Panc1 (cell line): ENCODE data around the gene TSPAN4. TPM values are rescaled to one million over a fixed set of nuclear protein-coding genes. Genes with fewer than 3 reads are reported as not detected.

Experiments used
- ATAC-seq: fragments of 200-7000 bp; cut with Tn5 transposase; 2 replicates; pipeline ENCODE4 v1.9.1; 2020; ENCODE audit warnings: mild to moderate bottlenecking, moderate library complexity
- BruUV-seq: library from RNA; stranded (reverse); fragments of 400-500 nt; replicated peaks from 2 replicates; lab custom pipeline; 2021; lab: Mats Ljungman, UMichigan
- CTCF ChIA-PET: fragments of 300-600 bp; sonication (Branson Sonifier 250); formaldehyde crosslinking; loops from one replicate; lab custom pipeline; 2022; ENCODE audit warnings: antibody characterized with exemption; lab: Charles Lee
- POLR2A ChIA-PET: fragments of 300-600 bp; sonication (Branson Sonifier 250); formaldehyde crosslinking; loops from one replicate; lab custom pipeline; 2022; ENCODE audit warnings: antibody characterized with exemption; lab: Charles Lee
- DNase-seq: peaks from one replicate; pipeline ENCODE4 v3.0.0-alpha.2; 2010; ENCODE audit warnings: low read depth, low spot score
- H3K27ac ChIP-seq: 2 replicates; pipeline ENCODE4 v1.5.1; 2011; ENCODE audit warnings: mild to moderate bottlenecking, low read length, inconsistent platforms
- H3K27me3 ChIP-seq: fragments of 200-500 bp; sonication (Bioruptor generic); 2 replicates; pipeline ENCODE4 v1.6.0; 2014; ENCODE audit warnings: low read length, inconsistent platforms; ENCODE audit not compliant: control insufficient read depth, insufficient read depth
- H3K36me3 ChIP-seq: fragments of 200-500 bp; sonication (Bioruptor generic); 2 replicates; pipeline ENCODE4 v1.5.1; 2014; ENCODE audit warnings: inconsistent platforms, mild to moderate bottlenecking, low read length, moderate library complexity; ENCODE audit not compliant: control insufficient read depth, insufficient read depth
- H3K4me1 ChIP-seq: 2 replicates; pipeline ENCODE4 v1.5.1; 2011; ENCODE audit warnings: inconsistent platforms, mild to moderate bottlenecking, low read length, moderate library complexity; ENCODE audit not compliant: control insufficient read depth, insufficient read depth
- H3K4me3 ChIP-seq, 2 experiments: 2 replicates each; pipeline ENCODE4 v1.5.1; 2011 to 2012; ENCODE audit warnings: low read depth in 2 of 2, low read length in 2 of 2, mild to moderate bottlenecking in 2 of 2, inconsistent platforms in 1 of 2, moderate library complexity in 1 of 2
- H3K9me3 ChIP-seq: fragments of 200-500 bp; sonication (Bioruptor generic); 2 replicates; pipeline ENCODE4 v1.5.1; 2014; ENCODE audit warnings: low read depth, mild to moderate bottlenecking, inconsistent platforms, low read length, moderate library complexity; ENCODE audit not compliant: control insufficient read depth, insufficient read depth
- CTCF ChIP-seq: fragments of 450-650 bp; IDR thresholded peaks from 2 replicates; pipeline ENCODE4 v1.5.1; 2017; ENCODE audit warnings: mild to moderate bottlenecking
- POLR2AphosphoS5 ChIP-seq: IDR thresholded peaks from 2 replicates; pipeline ENCODE4 v1.6.1; 2012; ENCODE audit warnings: mild to moderate bottlenecking, low read depth, low read length, moderate library complexity
- SIN3A ChIP-seq: IDR thresholded peaks from 2 replicates; pipeline ENCODE4 v1.6.1; 2012; ENCODE audit warnings: low read depth, mild to moderate bottlenecking, low read length, moderate library complexity, borderline replicate concordance; ENCODE audit not compliant: insufficient read depth
- TCF7L2 ChIP-seq: IDR thresholded peaks from 2 replicates; pipeline ENCODE4 v1.6.1; 2011; ENCODE audit warnings: mild to moderate bottlenecking, low read depth, low read length, inconsistent platforms
- in situ Hi-C: cut with HindIII; loops from 2 replicates; pipeline ENCODE4 v1.10.0; 2016; ENCODE audit warnings: low sequenced_read_pairs, low pct_unique_long_range_greater_than_20kb
- intact Hi-C: fragments of 100-400 bp; cut with micrococcal nuclease; formaldehyde crosslinking; loops from one replicate; pipeline ENCODE4 v1.10.0; 2022; ENCODE audit not compliant: unreplicated experiment
- total RNA-seq: library from RNA; stranded (reverse); gene quantifications from one replicate; pipeline ENCODE4 v1.2.1, GENCODE V29; 2021; ENCODE audit not compliant: unreplicated experiment
- TF ChIP-seq, protein P1 (sequence below), 2 experiments: IDR thresholded peaks; 2 replicates each; pipeline ENCODE4 v1.6.1; 2011 to 2012; ENCODE audit warnings: low read depth in 2 of 2, control low read depth in 1 of 2, low read length in 1 of 2, mild to moderate bottlenecking in 1 of 2, moderate library complexity in 1 of 2; ENCODE audit not compliant: insufficient read depth in 1 of 2

TSPAN4 gene
- total RNA-seq, 1 experiment from 2014 or later: 187 TPM

GRCh38 chr11:808427-809286 lies 34.0 kb upstream of the TSPAN4 start:
- intact Hi-C loops: no loop called here

More at GRCh38 chr11:808427-809286, 34.0 kb upstream of the TSPAN4 start:
- Histone ChIP-seq H3K4me1 (peaks cover 53% of the 10 kb centered on the region), H3K27ac (peak overlapping the region; percentile 99), H3K4me3 (peak overlapping the region; percentile 85 to 96), H3K27me3 (no peaks in the 10 kb centered on the region), H3K9me3 (no peaks in the 10 kb centered on the region), H3K36me3 (peaks cover 24% of the 10 kb centered on the region)
- ChIA-PET CTCF (interaction anchor here (0.6 to 0.9 kb wide), 4 partner anchors 10 to 369 kb away, joined by 3 to 10 read pairs (median 6); partner anchors contain the start of gene PNPLA2), POLR2A (interaction anchor here (1.0 to 1.3 kb wide), 2 partner anchors 13 to 20 kb away, joined by 3 read pairs; no protein-coding TSS in a partner anchor)
- no peak; the same call in 1 of the 2 replicates for TF ChIP-seq POLR2AphosphoS5
- no peak; the same call in 1 of the 2 replicates for TF ChIP-seq SIN3A
- no peak; the same call in 1 of the 2 replicates for TF ChIP-seq CTCF
- TF ChIP-seq TCF7L2: no peak
- TF ChIP-seq, protein P1, sequence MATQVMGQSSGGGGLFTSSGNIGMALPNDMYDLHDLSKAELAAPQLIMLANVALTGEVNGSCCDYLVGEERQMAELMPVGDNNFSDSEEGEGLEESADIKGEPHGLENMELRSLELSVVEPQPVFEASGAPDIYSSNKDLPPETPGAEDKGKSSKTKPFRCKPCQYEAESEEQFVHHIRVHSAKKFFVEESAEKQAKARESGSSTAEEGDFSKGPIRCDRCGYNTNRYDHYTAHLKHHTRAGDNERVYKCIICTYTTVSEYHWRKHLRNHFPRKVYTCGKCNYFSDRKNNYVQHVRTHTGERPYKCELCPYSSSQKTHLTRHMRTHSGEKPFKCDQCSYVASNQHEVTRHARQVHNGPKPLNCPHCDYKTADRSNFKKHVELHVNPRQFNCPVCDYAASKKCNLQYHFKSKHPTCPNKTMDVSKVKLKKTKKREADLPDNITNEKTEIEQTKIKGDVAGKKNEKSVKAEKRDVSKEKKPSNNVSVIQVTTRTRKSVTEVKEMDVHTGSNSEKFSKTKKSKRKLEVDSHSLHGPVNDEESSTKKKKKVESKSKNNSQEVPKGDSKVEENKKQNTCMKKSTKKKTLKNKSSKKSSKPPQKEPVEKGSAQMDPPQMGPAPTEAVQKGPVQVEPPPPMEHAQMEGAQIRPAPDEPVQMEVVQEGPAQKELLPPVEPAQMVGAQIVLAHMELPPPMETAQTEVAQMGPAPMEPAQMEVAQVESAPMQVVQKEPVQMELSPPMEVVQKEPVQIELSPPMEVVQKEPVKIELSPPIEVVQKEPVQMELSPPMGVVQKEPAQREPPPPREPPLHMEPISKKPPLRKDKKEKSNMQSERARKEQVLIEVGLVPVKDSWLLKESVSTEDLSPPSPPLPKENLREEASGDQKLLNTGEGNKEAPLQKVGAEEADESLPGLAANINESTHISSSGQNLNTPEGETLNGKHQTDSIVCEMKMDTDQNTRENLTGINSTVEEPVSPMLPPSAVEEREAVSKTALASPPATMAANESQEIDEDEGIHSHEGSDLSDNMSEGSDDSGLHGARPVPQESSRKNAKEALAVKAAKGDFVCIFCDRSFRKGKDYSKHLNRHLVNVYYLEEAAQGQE (IDR thresholded peaks at IDR 0.05; ENCODE audit: insufficient read depth in 1 of 2, low read depth in 2 of 2, low read length in 1 of 2): no peak
- BruUV-seq: TSS peak; percentile 88
- in situ Hi-C loops: no loop called here
- DNase-seq: no peak
- ATAC-seq: peak; percentile 75
